GM19025 (cell line): ENCODE results near the gene HOXD1.

Experiments used
- ATAC-seq: cut with Tn5 transposase; IDR thresholded peaks from one replicate; pipeline ENCODE4 v1.9.1; 2021; ENCODE audit warnings: mild to moderate bottlenecking, low read depth, moderate library complexity; ENCODE audit not compliant: unreplicated experiment

HOXD1 gene

GRCh38 chr2:176164611-176165369 lies 23.7 kb upstream of the HOXD1 start:
- no peak for ATAC-seq

DNA sequence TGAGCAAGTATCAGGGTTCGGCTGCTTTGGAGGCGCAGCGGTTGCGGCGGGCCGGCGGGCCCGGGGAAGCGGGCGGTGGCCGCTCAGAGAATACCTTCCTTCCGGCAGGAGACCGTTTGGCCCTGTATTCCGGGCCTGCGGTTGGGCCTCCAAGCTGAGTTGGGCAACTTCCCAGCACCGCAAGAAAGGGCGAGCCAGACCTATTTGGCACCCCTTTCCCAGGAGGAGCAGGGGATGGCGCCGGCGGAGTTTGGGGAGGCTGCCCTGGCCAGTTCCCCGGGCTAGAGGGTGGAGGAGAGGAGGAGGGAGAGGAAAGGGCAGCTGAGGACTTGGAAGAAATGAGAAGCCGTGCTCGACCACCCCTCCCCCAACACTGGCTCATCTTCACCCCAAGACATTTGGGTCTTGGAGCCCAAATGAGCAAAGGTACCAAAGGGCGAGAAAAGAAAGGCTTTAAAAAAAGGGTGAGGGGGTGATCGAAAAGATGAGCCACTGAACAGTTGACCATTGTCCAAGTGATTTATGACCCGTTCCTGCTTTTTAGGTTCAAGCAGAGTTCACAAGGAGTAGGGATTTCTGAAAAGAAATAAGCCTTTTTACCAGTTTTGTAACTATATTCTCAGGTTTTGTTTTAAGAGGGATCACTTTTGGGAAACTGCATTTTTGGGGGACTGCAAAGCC lies 23.0 kb upstream of the HOXD1 start:
- ATAC-seq: no peak

GRCh38 chr2:176166272-176166671 lies 22.2 kb upstream of the HOXD1 start:
- no peak for ATAC-seq

DNA sequence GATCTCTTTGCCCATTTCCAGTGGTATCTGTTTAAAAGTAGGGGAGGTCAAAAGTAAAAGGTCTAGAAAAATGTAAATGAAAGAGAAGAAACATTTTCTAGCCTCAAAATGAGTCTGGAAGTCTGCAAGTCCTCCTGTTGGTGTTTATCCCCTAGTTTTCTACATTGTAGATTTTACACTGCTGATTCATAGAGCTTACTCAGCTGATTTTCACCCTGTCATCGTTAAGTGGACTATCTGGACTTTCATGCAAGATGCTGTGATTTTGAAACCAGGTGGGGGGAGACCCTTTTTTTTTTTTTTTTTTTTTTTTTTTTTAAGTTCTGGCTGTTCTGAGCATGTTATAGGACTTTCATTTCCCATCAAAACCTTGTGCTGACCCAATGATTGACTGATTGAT lies 21.1 kb upstream of the HOXD1 start:
- ATAC-seq: no peak

DNA sequence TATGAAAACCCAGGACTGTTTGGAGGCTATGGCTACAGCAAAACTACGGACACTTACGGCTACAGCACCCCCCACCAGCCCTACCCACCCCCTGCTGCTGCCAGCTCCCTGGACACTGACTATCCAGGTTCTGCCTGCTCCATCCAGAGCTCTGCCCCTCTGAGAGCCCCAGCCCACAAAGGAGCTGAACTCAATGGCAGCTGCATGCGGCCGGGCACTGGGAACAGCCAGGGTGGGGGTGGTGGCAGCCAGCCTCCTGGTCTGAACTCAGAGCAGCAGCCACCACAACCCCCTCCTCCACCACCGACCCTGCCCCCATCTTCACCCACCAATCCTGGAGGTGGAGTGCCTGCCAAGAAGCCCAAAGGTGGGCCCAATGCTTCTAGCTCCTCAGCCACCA lies 19.3 kb upstream of the HOXD1 start:
- ATAC-seq: no peak

DNA sequence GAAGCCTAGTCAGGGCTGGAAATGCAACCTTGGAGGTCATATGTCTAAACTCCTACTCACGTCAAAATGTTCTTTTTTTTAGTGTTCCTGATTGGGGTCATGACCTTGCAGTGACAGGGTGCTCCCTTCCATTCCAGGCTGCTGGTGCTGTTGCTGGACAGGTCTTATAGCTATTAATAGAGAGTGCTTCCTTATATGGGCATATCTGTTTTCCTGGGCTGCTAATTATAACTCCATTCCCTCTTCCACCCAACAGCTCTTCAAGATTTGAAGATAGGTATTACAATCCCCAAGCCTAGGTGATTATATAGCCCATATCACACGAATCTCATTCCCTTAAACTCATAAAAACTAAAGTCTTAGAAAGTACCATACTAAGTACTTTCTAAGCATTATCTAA lies 18.8 kb upstream of the HOXD1 start:
- ATAC-seq: no peak

GRCh38 chr2:176170602-176171305 lies 17.7 kb upstream of the HOXD1 start:
- ATAC-seq: no peak

DNA sequence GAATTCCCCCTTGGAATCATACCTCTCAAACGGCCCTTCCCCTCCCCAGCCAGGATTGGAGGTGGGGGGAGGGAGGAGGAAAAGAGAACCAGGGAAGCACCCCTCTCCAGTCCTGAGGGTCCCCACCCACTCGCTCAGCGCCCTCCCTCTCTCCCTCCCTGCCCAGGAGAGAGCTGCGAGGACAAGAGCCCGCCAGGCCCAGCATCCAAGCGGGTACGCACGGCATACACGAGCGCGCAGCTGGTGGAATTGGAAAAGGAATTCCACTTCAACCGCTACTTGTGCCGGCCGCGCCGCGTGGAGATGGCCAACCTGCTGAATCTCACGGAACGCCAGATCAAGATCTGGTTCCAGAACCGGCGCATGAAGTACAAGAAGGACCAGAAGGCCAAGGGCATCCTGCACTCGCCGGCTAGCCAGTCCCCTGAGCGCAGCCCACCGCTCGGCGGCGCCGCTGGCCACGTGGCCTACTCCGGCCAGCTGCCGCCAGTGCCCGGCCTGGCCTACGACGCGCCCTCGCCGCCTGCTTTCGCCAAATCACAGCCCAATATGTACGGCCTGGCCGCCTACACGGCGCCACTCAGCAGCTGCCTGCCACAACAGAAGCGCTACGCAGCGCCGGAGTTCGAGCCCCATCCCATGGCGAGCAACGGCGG lies 17.0 kb upstream of the HOXD1 start:
- ATAC-seq: no peak

- ATAC-seq: no peak
These were observed 16.2 kb upstream of the HOXD1 start for GRCh38 chr2:176172007-176172894.

DNA sequence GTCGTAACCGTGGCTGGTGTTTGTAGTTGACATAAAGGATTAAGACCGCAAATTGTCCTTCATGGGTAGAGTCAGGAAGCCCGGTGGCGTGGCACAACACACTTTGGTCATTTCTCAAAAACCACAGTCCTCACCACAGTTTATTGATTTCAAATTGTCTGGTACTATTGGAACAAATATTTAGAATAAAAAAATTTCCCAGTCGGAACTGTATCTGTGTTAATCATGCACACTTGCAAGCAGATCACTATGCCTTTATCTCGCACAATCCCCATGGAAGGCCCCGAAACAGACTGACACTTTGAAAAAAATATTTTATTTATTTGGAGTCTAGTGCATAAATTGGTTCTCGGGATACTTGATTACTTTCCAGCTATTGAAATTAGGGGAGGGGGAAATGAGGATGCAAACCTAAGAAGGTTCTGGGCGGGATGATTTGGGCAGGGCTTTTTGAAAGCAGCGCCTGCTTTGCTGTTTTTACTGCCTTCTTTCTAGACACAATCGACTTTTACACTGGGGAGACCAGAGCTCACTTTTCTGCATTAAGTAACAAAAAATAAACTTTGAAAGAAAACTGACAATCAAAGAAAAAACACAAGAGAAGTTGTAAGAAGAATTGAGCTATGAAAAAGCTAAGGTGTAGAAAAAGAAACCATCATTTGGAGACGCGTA lies 15.4 kb upstream of the HOXD1 start:
- ATAC-seq: no peak

GRCh38 chr2:176173567-176174381 lies 14.7 kb upstream of the HOXD1 start:
- ATAC-seq: no peak

DNA sequence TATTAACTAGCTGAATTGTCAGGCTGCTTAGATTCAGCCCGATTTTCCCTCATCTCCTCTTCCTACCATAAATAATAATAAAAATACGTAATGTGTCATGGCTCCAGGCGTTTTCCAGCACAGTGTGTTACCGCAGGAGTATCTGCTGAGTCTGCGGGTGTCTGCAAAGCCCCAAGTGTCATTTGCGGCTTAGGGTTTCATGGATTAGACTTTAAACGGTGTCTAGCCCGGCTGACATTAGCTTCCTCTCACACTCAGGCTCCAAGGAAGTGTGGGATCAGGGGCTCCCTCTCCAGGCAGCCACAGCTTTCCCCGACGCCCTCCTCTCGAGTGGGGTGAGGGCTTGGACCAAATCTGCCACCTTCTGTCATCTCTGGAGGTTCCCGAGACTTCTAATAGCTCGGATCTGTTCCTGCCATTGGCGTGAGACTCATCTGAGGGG lies 14.1 kb upstream of the HOXD1 start:
- no peak for ATAC-seq

DNA sequence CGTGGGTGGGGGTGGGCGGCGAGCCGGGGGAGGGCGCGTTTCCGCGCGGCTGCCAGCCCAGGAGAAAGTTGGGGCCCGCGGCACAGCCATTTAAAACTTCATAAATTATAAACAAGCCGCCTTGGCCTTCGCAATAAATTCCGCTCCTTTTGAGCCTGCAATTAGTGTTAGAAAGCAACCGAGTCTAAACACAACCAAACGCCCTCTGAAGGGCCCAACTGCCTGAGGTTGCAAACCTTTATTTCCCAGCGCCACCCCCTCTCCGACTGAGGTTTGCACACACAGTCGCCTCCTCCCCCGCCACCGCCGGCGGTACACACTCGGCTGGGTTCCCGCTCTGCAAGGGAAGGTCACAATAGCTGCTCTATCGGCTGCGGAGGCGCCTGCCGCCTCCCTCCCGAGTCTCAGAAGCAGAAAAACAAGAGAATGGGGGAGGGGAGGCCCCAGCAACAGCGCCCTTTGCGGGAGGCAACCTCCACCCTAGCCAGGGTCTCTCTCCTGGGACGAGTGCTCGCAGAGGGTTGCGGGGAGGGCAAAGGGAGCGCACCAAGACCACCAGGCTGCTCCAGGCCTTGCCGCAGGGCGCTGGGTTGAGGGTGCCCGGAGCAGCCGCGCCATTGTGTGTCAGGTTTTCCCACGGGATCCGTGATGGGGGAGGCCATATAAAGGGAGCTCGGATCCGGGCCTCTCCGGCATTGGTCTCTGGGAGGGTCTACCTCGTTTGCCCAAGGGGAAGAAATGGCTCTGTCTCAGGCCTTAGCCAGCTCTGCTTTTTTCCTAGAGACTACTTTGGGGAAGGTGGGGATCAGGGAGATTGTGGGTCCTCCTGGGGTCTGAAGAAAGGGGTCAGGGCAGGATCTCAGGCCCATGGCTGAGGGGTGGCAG lies 13.4 kb upstream of the HOXD1 start:
- no peak for ATAC-seq

DNA sequence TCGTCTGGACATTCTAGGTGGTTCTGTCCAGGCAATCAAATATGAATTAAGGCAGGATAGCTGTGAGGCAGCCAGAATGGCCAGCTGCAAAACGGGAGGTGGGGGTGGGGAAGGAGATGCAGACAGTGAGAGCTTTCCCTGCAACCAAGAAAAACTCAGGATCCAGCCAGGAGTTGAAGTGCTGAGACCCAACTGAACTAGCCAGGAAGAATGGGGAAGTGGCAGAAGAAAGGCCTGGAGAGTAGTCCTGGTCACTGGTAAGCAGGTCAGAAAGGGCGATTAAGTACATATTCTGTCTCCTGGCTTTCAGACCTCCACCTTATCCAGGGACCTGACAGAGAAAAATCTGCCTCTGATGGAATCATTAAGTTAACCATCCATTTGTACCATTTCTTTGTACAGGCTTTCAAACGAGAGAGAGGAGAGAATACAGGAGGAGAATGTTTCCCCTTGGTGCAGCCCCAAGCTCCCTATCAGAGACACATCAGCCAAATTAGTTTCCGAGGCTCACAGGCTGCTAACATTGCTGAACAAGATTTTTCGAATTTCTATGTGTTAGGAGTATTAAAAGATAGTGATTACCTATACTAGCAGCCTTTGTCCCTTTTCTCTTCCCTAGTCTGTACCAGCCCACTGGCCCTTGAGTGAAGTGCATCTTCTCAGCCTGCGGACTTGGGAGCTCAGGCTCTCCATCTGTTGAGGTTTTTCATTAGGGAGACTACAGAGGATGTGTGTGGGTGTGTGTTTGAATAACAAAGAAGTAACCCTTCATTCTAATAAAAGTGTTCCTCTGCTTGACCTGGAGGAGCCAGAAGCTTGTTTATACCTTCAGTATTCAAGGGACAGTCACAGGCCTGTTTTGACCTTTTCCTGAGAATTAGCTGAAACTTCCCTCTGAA lies 12.5 kb upstream of the HOXD1 start:
- ATAC-seq: no peak

GRCh38 chr2:176177580-176178037 lies 10.9 kb upstream of the HOXD1 start:
- ATAC-seq: no peak

- ATAC-seq: no peak
These were observed 10.3 kb upstream of the HOXD1 start for GRCh38 chr2:176178038-176178756.
